GM06990 (cell line): Measurements from ENCODE around the gene CYP4F22.
"Not testable (repeated sequence)": the region's sequence is repeated elsewhere in the genome, so short reads cannot be mapped to it uniquely, and the experiment has no call there.

Source experiments
- DNase-seq: peaks from one replicate; pipeline ENCODE4 v3.0.0-alpha.2; 2011; ENCODE audit not compliant: insufficient read length; ENCODE audit errors: extremely low read depth
- H3K27me3 ChIP-seq: replicated peaks from 2 replicates; pipeline ENCODE4 v1.6.0; 2011; ENCODE audit warnings: low read length; ENCODE audit not compliant: control insufficient read depth, insufficient read depth
- H3K36me3 ChIP-seq: 2 replicates; pipeline ENCODE4 v1.5.1; 2011; ENCODE audit warnings: low read length; ENCODE audit not compliant: control insufficient read depth, insufficient read depth
- H3K4me3 ChIP-seq: replicated peaks from 2 replicates; pipeline ENCODE4 v1.5.1; 2011; ENCODE audit warnings: low read depth, mild to moderate bottlenecking, control low read depth, low read length
- CTCF ChIP-seq: IDR thresholded peaks from 2 replicates; pipeline ENCODE4 v1.5.1; 2011; ENCODE audit warnings: low read length, control low read depth, mild to moderate bottlenecking, inconsistent platforms; ENCODE audit not compliant: insufficient read depth, poor library complexity, severe bottlenecking

CYP4F22 gene

GRCh38 chr19:15589760-15590451, 81.6 kb downstream of the CYP4F22 start:
- no peak for TF ChIP-seq CTCF
- DNase-seq, result no peak
- Histone ChIP-seq H3K36me3 (no peaks in the 10 kb centered on the region), H3K4me3 (no peak overlapping the region), H3K27me3 (no peaks in the 10 kb centered on the region)

- Histone ChIP-seq H3K36me3 (no peaks in the 10 kb centered on the region), H3K27me3 (no peaks in the 10 kb centered on the region), H3K4me3 (no peak overlapping the region)
- DNase-seq, result no peak
- TF ChIP-seq CTCF, result no peak
Measured at GRCh38 chr19:15591796-15592195, 83.5 kb downstream of the CYP4F22 start.

- H3K36me3 ChIP-seq, H3K27me3 ChIP-seq, DNase-seq, H3K4me3 ChIP-seq: not testable (repeated sequence)
Measured at GRCh38 chr19:15592506-15592905, 84.2 kb downstream of the CYP4F22 start.

GRCh38 chr19:15593766-15594165, 85.4 kb downstream of the CYP4F22 start:
- H3K36me3 ChIP-seq, DNase-seq, H3K4me3 ChIP-seq, H3K27me3 ChIP-seq: not testable (repeated sequence)

GRCh38 chr19:15595069-15595468, 86.7 kb downstream of the CYP4F22 start:
- Histone ChIP-seq H3K27me3 (no peaks in the 10 kb centered on the region), H3K4me3 (no peak overlapping the region), H3K36me3 (no peaks in the 10 kb centered on the region)
- TF ChIP-seq CTCF, result no peak
- no peak for DNase-seq
